K562 (cell line): ENCODE measurements around the gene DUSP10. TPM values are rescaled to one million over a fixed set of nuclear protein-coding genes. Genes with fewer than 3 reads are reported as not detected.

Experiments
- ATAC-seq: fragments of 200-7000 bp; cut with Tn5 transposase; 3 replicates; pipeline ENCODE4 v1.9.1; 2020; ENCODE audit warnings: moderate library complexity
- BruUV-seq: library from RNA; stranded (reverse); fragments of 400-500 nt; replicated peaks from 2 replicates; lab custom pipeline; 2021; lab: Mats Ljungman, UMichigan
- CTCF ChIA-PET: fragments of 300-600 bp; formaldehyde crosslinking; extraction: SDS; loops from one replicate; lab custom pipeline; 2021; ENCODE audit warnings: low intra/inter-chr PET ratio; lab: Yijun Ruan, JAX
- POLR2A ChIA-PET: fragments of 300-600, 350-650 bp; sonication (Branson Sonifier 250); formaldehyde crosslinking; extraction: SDS; loops from one replicate; lab custom pipeline; 2021; ENCODE audit warnings: antibody characterized with exemption, inconsistent platforms; lab: Yijun Ruan, JAX
- DNase-seq, 4 experiments: peaks; one replicate each; pipeline versions ENCODE4 v3.0.0 to v3.0.0-alpha.2; 2011 to 2018; ENCODE audit warnings: low spot score in 3 of 4, mixed read lengths in 3 of 4; ENCODE audit errors: extremely low read depth in 1 of 4
- FAIRE-seq: peaks from 2 replicates; lab custom pipeline; 2011; peaks lifted over from hg19 to GRCh38; lab: Jason Lieb, UNC
- H2AFZ ChIP-seq: 2 replicates; pipeline ENCODE4 v1.6.0; 2011; ENCODE audit warnings: low read depth, low read length, control low read depth, inconsistent platforms
- H3K27ac ChIP-seq: fragments of 200-600 bp; 3 replicates; pipeline ENCODE4 v1.8.0; 2011; ENCODE audit warnings: low read depth, mild to moderate bottlenecking, control low read depth, inconsistent platforms, low read length, moderate library complexity, mixed read lengths; ENCODE audit errors: extremely low read depth
- H3K27me3 ChIP-seq, 2 experiments: fragments of 300-600 bp in 1 of 2; 2 replicates in 1 of 2; 3 replicates in 1 of 2; pipeline versions ENCODE4 v1.6.0 to v1.8.0; 2011; ENCODE audit warnings: inconsistent platforms in 2 of 2, low read length in 2 of 2, mild to moderate bottlenecking in 1 of 2, mixed read lengths in 1 of 2, moderate library complexity in 1 of 2; ENCODE audit not compliant: control insufficient read depth in 2 of 2, insufficient read depth in 2 of 2
- H3K36me3 ChIP-seq: fragments of 300-600 bp; 3 replicates; pipeline ENCODE4 v1.8.0; 2011; ENCODE audit warnings: mild to moderate bottlenecking, low read length, inconsistent platforms; ENCODE audit not compliant: control insufficient read depth, insufficient read depth
- H3K4me1 ChIP-seq, 2 experiments: fragments of 200-600 bp in 1 of 2; replicated peaks in 1 of 2; 2 replicates in 1 of 2; 3 replicates in 1 of 2; pipeline versions ENCODE4 v1.5.1 to v1.8.0; 2011; ENCODE audit warnings: inconsistent platforms in 2 of 2, low read length in 2 of 2, mild to moderate bottlenecking in 1 of 2, mixed read lengths in 1 of 2, moderate library complexity in 1 of 2; ENCODE audit not compliant: control insufficient read depth in 2 of 2, insufficient read depth in 2 of 2
- H3K4me2 ChIP-seq: 2 replicates; pipeline ENCODE4 v1.6.1; 2011; ENCODE audit warnings: low read length, control low read depth, inconsistent platforms, mixed read lengths; ENCODE audit not compliant: insufficient read depth
- H3K4me3 ChIP-seq: fragments of 200-600 bp; sonication (generic), shearing (Covaris generic); 2 replicates; pipeline ENCODE4 v1.5.1; 2016; ENCODE audit warnings: control low read depth, inconsistent platforms
- H3K79me2 ChIP-seq: fragments of 200-600 bp; 3 replicates; pipeline ENCODE4 v1.8.0; 2011; ENCODE audit warnings: low read length, inconsistent platforms; ENCODE audit not compliant: control insufficient read depth, insufficient read depth
- H3K9ac ChIP-seq, 2 experiments: 2 replicates each; pipeline versions ENCODE4 v1.6.0 to v1.6.1; 2011; ENCODE audit warnings: low read depth in 2 of 2, low read length in 2 of 2, control low read depth in 1 of 2, inconsistent platforms in 1 of 2, mild to moderate bottlenecking in 1 of 2, mixed read lengths in 1 of 2; ENCODE audit not compliant: insufficient read depth in 1 of 2
- H3K9me1 ChIP-seq: one replicate; pipeline ENCODE4 v1.6.0; 2011; ENCODE audit warnings: inconsistent platforms, mild to moderate bottlenecking, low read length, moderate library complexity; ENCODE audit not compliant: control insufficient read depth, insufficient read depth
- H3K9me3 ChIP-seq: replicated peaks from 2 replicates; pipeline ENCODE4 v1.5.1; 2011; ENCODE audit warnings: low read depth, low read length, inconsistent platforms; ENCODE audit not compliant: control insufficient read depth, insufficient read depth
- H4K20me1 ChIP-seq: replicated peaks from 2 replicates; pipeline ENCODE4 v1.6.1; 2011; ENCODE audit warnings: low read length, inconsistent platforms, mixed read lengths; ENCODE audit not compliant: control insufficient read depth, insufficient read depth
- BDP1 ChIP-seq: IDR thresholded peaks from 3 replicates; pipeline ENCODE4 v1.6.1; 2011; ENCODE audit not compliant: insufficient read length, insufficient read depth
- CHCHD3 ChIP-seq: fragments of 250-450 bp; sonication (Bioruptor Pico); IDR thresholded peaks from 2 replicates; pipeline ENCODE4 v2.1.2; 2022; ENCODE audit warnings: mild to moderate bottlenecking
- CHD2 ChIP-seq: IDR thresholded peaks from 2 replicates; pipeline ENCODE4 v1.6.1; 2011; ENCODE audit warnings: low read depth, low read length
- E2F3 ChIP-seq: fragments of 250-450 bp; sonication (Bioruptor Pico); IDR thresholded peaks from 2 replicates; pipeline ENCODE4 v1.4.0; 2020; ENCODE audit warnings: mild to moderate bottlenecking
- E2F6 ChIP-seq, 2 experiments: IDR thresholded peaks; 2 replicates each; pipeline ENCODE4 v1.6.1; 2011; ENCODE audit warnings: borderline replicate concordance in 1 of 2, control low read depth in 1 of 2, low read depth in 1 of 2, low read length in 1 of 2, mild to moderate bottlenecking in 1 of 2, mixed read lengths in 1 of 2, moderate library complexity in 1 of 2; ENCODE audit not compliant: insufficient read depth in 1 of 2, insufficient read length in 1 of 2, poor library complexity in 1 of 2, severe bottlenecking in 1 of 2; ENCODE audit errors: extremely low read depth in 1 of 2
- ELF2 ChIP-seq: fragments of 250-450 bp; sonication (Bioruptor Pico); IDR thresholded peaks from 2 replicates; pipeline ENCODE4 v1.5.0; 2021; ENCODE audit warnings: mild to moderate bottlenecking
- EP300 ChIP-seq: IDR thresholded peaks from 2 replicates; pipeline ENCODE4 v1.6.1; 2012; ENCODE audit warnings: low read length, improper control_type of control experiment
- FOXA3 ChIP-seq, 2 experiments: fragments of 450-650 bp in 1 of 2; sonication (generic) in 1 of 2; formaldehyde crosslinking; IDR thresholded peaks in 1 of 2; conservative IDR thresholded peaks in 1 of 2; 2 replicates each; pipeline versions ENCODE4 v1.4.0 to v1.8.0; 2020 to 2022; ENCODE audit warnings: mild to moderate bottlenecking in 2 of 2, missing genetic modification reagents in 1 of 2
- HDGF ChIP-seq: fragments of 450-650 bp; IDR thresholded peaks from 2 replicates; pipeline ENCODE4 v1.6.1; 2016
- NCOA2 ChIP-seq, 2 experiments: fragments of 450-650 bp; IDR thresholded peaks; 2 replicates each; pipeline ENCODE4 v1.6.1; 2018; ENCODE audit warnings: mild to moderate bottlenecking in 2 of 2, moderate library complexity in 1 of 2; ENCODE audit not compliant: partially characterized antibody in 2 of 2
- PHF21A ChIP-seq: fragments of 450-650 bp; IDR thresholded peaks from 2 replicates; pipeline ENCODE4 v1.6.1; 2017; ENCODE audit warnings: low read depth, borderline replicate concordance
- PTTG1 ChIP-seq: fragments of 450-650 bp; IDR thresholded peaks from 2 replicates; pipeline ENCODE4 v1.6.1; 2016; ENCODE audit warnings: low read depth, mild to moderate bottlenecking, missing genetic modification characterization, missing compliant biosample characterization
- RBFOX2 ChIP-seq: fragments of 200-400 bp; formaldehyde crosslinking; IDR thresholded peaks from 2 replicates; pipeline ENCODE4 v1.6.1; 2017; ENCODE audit warnings: low read depth, mild to moderate bottlenecking, low read length, moderate library complexity
- RREB1 ChIP-seq: fragments of 250-450 bp; sonication (Bioruptor Pico); IDR thresholded peaks from 2 replicates; pipeline ENCODE4 v1.4.0; 2020
- XRCC3 ChIP-seq: fragments of 450-650 bp; IDR thresholded peaks from 2 replicates; pipeline ENCODE4 v1.6.1; 2017; ENCODE audit warnings: mild to moderate bottlenecking, moderate library complexity
- WGBS: fragments of 100-300 bp; shearing (Covaris generic); methylation state at CpG from one replicate; pipeline ENCODE4 v1.1.6; 2016; ENCODE audit warnings: low coverage, mixed read lengths; ENCODE audit not compliant: insufficient coverage; ENCODE audit errors: missing lambda C conversion rate; 5-methylcytosine and 5-hydroxymethylcytosine counted together
- in situ Hi-C: fragments of 300-500 bp; cut with MboI; formaldehyde crosslinking; loops from 4 replicates; pipeline ENCODE4 v1.15.0; 2018; ENCODE audit warnings: inconsistent platforms, mixed read lengths
- intact Hi-C: fragments of 100-400 bp; cut with micrococcal nuclease; formaldehyde crosslinking; loops from 2 replicates; pipeline ENCODE4 v1.14.2; 2022
- polyA plus RNA-seq, 8 experiments: library from polyadenylated mRNA; depleted of rRNA in 4 of 8; stranded (reverse) in 5 of 8; unstranded in 3 of 8; fragments of >200 nt; fragmentation: Nextera tagmentation in 2 of 8; fragmentation: Illumina TruSeq in 1 of 8; extraction: Ambion mirVana in 2 of 8; extraction: Trizol in 1 of 8; gene quantifications; 2 replicates each; pipeline versions ENCODE4 v1.2.1 to v1.2.3, GENCODE V29; 2011 to 2014; ENCODE audit warnings: inconsistent platforms in 1 of 8, missing spikeins in 1 of 8
- total RNA-seq, 7 experiments: library from RNA; depleted of rRNA in 6 of 7; stranded (reverse); fragments of >200 nt in 6 of 7; fragmentation: Illumina TruSeq in 2 of 7; extraction: Trizol in 2 of 7; gene quantifications; 2 replicates each; pipeline versions ENCODE4 v1.2.1 to v1.2.3, GENCODE V29; 2011 to 2021; ENCODE audit warnings: low replicate concordance in 1 of 7

Gene DUSP10
- total and polyA plus RNA-seq, 9 of the 15 experiments (the other 6 are each of a cell fraction or from before 2014, with no cell fraction given) = 1.7 to 8.3 (median 6.1) TPM

- Histone ChIP-seq H2AFZ (peak overlapping the region; percentile 23; the same call in 1 of the 2 replicates), H3K79me2 (no peaks in the 10 kb centered on the region), H3K27ac (no peak overlapping the region), H3K4me1 (no peaks in the 10 kb centered on the region; a peak in 1 of 5 replicates), H3K27me3 (no peaks in the 10 kb centered on the region), H3K4me2 (no peak overlapping the region), H3K9me3 (no peaks in the 10 kb centered on the region), H3K9ac (no peak overlapping the region), H4K20me1 (no peaks in the 10 kb centered on the region), H3K36me3 (no peaks in the 10 kb centered on the region), H3K4me3 (no peak overlapping the region), H3K9me1 (no peaks in the 10 kb centered on the region)
- ATAC-seq (no peak), DNase-seq (no peak), FAIRE-seq (no peak)
- 12% methylated on average over 3 of the region's 3 CpGs for WGBS
- in situ Hi-C loops = no loop called here
- intact Hi-C loops = loop anchor here (5.0 kb wide), 1 partner anchor 69 kb away; the partner anchor contains the start of gene DUSP10
- POLR2A ChIA-PET = no interaction called here
- no TSS peak for BruUV-seq
- TF ChIP-seq HDGF (no peak), FOXA3 (CRISPR knock-in tag; conservative IDR thresholded peaks at IDR 0.05 in 1 of 2, IDR thresholded peaks at IDR 0.05 in 1 of 2) (peak in 1 of 2 experiments; percentile 77; a peak in 2 of 4 replicates), RREB1 (CRISPR knock-in tag) (no peak), E2F3 (CRISPR knock-in tag) (no peak), PHF21A (no peak), CHCHD3 (CRISPR knock-in tag) (no peak), RBFOX2 (no peak), CHD2 (no peak), ELF2 (peak; percentile 37; the same call in 1 of the 2 replicates), EP300 (no peak), E2F6 (IDR thresholded peaks at IDR 0.05; ENCODE audit: borderline replicate concordance in 1 of 2, extremely low read depth in 1 of 2, insufficient read depth in 1 of 2, insufficient read length in 1 of 2, low read depth in 1 of 2, low read length in 1 of 2, poor library complexity in 1 of 2, severe bottlenecking in 1 of 2) (no peak), BDP1 (no peak), XRCC3 (no peak), PTTG1 (tag) (no peak), NCOA2 (IDR thresholded peaks at IDR 0.05; ENCODE audit: partially characterized antibody in 2 of 2) (no peak)
- CTCF ChIA-PET = no interaction called here
Measured at GRCh38 chr1:221672965-221673364, 68.9 kb downstream of the DUSP10 start.
